HG03025 (cell line): Measurements from ENCODE around the gene APOL6.

Source experiments
- ATAC-seq: cut with Tn5 transposase; IDR thresholded peaks from one replicate; pipeline ENCODE4 v1.9.1; 2021; ENCODE audit warnings: mild to moderate bottlenecking, moderate library complexity; ENCODE audit not compliant: unreplicated experiment, low FRiP score

APOL6 gene, protein sequence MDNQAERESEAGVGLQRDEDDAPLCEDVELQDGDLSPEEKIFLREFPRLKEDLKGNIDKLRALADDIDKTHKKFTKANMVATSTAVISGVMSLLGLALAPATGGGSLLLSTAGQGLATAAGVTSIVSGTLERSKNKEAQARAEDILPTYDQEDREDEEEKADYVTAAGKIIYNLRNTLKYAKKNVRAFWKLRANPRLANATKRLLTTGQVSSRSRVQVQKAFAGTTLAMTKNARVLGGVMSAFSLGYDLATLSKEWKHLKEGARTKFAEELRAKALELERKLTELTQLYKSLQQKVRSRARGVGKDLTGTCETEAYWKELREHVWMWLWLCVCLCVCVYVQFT

GRCh38 chr22:35648066-35649025 is at the start of gene APOL6:
TSS of gene APOL6 (plus strand) at chr22:35648446. CDS start at chr22:35656426, 7,980 bp downstream.
- no peak for ATAC-seq

GRCh38 chr22:35599364-35599763 is 48.9 kb upstream of the APOL6 start:
- ATAC-seq = no peak

- no peak for ATAC-seq
Measured at GRCh38 chr22:35600476-35600875, 47.8 kb upstream of the APOL6 start.

DNA sequence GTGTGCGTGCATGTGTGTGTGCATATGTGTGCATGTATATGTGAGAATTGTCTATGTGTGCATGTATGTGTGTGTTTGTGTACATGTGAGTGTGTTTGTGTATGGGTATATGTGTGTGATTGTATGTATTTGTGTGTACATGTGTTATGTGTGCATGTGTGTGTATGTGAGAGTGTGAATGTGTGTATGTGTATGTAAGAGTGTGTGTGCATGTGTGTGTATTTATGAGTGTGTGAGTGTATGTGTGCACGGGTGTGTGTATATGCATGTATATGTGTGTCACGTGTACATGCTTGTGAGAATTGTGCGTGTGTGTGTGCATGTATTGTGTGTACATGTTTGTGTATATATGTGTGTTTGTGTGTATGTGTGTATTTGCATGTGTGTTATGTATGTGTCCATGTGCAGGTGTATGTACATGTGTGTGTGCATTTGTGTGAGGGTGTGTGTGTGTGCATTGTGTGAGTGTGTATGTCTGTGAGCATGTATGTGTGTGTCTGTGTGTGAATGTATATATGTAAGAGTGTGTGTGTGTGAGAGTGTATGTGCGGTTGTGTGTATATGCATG is 47.1 kb upstream of the APOL6 start:
- ATAC-seq = no peak

DNA sequence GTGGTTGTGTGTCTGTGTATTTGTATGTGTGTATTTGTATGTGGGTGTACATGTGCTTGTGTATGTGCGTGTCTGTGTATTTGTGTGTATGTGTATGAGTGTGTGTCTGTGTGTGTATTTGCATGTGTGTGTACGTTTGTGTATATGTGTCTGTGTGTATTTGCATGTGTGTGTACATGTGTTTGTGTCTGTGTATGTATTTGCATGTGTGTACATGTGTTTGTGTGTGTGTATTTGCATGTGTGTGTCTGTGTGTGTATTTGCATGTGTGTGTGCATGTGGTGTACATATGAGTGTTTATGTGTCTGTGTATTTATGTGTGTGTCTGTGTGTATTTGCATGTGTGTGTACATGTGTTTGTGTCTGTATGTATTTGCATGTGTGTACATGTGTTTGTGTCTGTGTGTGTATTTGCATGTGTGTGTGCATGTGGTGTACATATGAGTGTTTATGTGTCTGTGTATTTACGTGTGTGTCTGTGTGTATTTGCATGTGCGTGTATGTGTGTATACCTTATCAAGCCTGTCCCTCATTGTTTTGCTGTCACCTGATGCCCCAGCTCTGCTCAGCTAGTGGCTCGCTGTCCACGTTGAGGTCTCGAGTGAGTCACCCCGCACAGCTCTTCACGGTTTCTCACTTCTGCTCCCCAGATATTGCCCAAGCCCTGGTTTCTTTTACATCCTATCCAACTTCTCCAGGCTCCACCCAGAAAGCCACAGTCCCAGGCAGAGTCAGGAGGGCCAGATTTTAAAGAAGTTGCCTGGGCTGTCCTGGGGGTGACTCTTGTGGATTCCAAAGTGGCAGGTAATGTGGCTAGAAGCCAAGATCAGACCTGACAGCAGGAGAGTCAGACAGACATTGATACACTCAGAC is 46.3 kb upstream of the APOL6 start:
- no peak for ATAC-seq

GRCh38 chr22:35604621-35605368 is 43.5 kb upstream of the APOL6 start:
- ATAC-seq = no peak

GRCh38 chr22:35605369-35605680 is 42.9 kb upstream of the APOL6 start:
- ATAC-seq = no peak

DNA sequence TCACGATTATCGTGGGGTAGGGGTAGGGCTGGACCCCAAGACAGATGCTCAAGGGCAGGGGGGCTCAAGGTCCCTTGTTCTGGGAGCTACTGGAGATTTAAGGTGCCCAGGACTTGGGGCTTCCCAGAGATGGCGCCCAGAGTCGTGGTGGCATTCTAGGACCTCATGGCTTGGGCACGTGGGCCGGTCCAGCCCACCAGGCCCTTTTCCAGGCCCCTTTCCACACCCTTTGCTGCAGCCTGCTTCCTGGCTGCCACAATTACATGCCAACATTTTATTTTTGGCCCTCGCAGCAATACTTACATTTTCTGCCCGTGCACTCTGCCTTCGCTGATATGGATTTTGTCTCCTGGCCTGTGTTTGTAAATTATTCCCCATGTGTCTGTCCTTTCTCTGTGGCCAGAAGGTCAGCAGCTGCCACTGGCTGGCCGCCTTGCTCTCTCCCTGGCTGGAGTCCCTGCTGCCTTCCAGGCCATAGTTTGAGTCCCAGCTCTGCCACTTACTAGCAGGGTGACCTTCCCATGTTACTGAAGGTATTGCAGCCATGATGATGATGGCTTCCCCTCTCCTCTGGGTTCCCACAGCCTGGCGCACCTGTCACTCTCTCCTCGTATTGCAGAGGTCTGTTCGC is 42.3 kb upstream of the APOL6 start:
- no peak for ATAC-seq

GRCh38 chr22:35606916-35607315 is 41.3 kb upstream of the APOL6 start:
- ATAC-seq = no peak

DNA sequence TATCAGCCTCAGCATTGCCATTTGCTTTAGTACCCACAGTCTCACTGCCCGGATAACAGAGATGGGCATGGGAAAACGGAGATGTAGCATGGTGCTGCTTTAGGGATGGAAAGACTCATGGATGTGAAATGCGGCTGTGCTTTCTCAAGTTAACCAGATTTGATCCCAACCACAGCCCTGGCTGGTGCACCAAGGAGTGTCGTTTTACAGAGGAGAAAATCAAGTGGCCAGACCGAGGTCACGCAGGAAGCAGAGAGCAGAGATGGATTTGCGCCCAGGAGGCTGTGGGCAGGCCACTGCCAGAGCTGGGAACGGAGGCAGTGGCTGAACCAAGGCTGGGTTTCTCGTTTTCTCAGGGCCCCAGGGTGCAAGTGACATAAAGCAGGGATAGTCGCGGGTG is 40.2 kb upstream of the APOL6 start:
- no peak for ATAC-seq

GRCh38 chr22:35609261-35609660 is 39.0 kb upstream of the APOL6 start:
- no peak for ATAC-seq

DNA sequence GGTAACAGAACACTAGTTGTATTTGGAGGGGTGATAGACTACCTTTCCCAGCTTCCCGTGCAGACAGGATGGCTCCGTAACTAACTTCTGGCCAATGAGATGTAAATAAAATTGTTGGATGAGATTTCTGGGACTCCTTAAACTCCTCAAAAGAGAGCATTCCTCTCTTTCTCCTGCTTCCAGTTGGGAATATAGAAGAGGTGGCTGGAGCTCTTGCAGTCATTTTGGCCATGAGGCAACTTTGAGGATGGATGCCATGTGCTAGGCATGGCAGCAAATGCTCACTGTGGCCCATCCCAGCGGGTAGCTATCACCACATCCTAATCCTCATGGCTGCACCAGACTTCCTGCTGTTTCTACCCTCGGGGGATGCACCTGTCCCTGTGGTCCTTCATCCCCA is 38.5 kb upstream of the APOL6 start:
- no peak for ATAC-seq

GRCh38 chr22:35610741-35611140 is 37.5 kb upstream of the APOL6 start:
- no peak for ATAC-seq

- no peak for ATAC-seq
Measured at GRCh38 chr22:35611200-35611890, 36.9 kb upstream of the APOL6 start.

GRCh38 chr22:35611891-35612576 is 36.2 kb upstream of the APOL6 start:
- no peak for ATAC-seq

DNA sequence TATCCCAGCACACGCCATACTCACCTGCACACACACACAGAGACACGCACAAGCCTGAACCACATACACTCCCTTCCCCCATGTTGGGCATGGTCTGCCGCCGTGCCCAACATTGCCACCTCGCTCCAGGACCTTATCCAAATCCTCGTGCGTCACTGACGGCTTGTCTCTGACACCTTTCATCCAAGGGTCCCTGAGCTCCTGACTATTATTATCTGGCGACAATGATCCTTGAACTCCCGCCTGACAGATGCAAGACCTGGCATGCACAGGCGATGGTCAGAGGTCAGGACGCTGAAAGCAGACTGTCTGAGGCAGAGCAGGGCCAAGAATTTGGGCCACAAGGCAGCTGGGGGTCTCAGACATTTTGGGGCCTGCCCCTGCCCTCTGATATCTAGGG is 35.3 kb upstream of the APOL6 start:
- ATAC-seq = no peak

GRCh38 chr22:35614404-35614803 is 33.8 kb upstream of the APOL6 start:
- no peak for ATAC-seq

DNA sequence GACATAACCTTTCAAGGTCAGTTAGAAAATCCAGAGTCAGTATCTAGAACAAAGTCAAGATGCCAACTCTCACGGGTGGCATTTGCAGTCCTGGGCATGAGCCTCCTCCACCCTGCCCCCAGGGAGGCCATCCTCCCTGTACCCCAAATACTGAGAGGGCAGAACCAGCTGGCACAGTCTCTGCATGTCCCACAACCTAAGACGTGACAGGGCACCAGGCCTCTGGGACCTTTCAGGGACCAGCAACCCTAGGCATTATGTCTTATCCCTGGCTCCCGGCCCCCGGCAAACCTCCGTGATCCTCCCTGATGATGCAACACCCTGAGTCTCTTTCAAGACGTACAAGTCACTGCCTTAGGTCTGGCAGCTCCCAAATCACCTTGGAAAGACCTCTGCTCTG is 33.1 kb upstream of the APOL6 start:
- ATAC-seq = no peak
